DND-41 (cell line): Measurements from ENCODE around the gene P4HB.

Source experiments
- ATAC-seq: fragments of 200-7000 bp; cut with Tn5 transposase; 3 replicates; pipeline ENCODE4 v1.9.1; 2021; ENCODE audit warnings: low read depth; ENCODE audit not compliant: insufficient read depth
- DNase-seq: peaks from one replicate; pipeline ENCODE4 v3.0.0-alpha.2; 2020
- H2AFZ ChIP-seq: 2 replicates; pipeline ENCODE4 v1.6.0; 2012; ENCODE audit warnings: low read depth, low read length
- H3K27ac ChIP-seq: 2 replicates; pipeline ENCODE4 v1.5.1; 2012; ENCODE audit warnings: low read length, inconsistent platforms
- H3K27me3 ChIP-seq: fragments of 200-600 bp; sonication (generic); 2 replicates; pipeline ENCODE4 v1.6.0; 2012; ENCODE audit warnings: low read length, mild to moderate bottlenecking, inconsistent platforms; ENCODE audit not compliant: insufficient read depth, poor library complexity
- H3K36me3 ChIP-seq: 2 replicates; pipeline ENCODE4 v1.5.1; 2012; ENCODE audit warnings: low read length, inconsistent platforms; ENCODE audit not compliant: insufficient read depth
- H3K4me1 ChIP-seq: 2 replicates; pipeline ENCODE4 v1.5.1; 2012; ENCODE audit warnings: mild to moderate bottlenecking, low read length; ENCODE audit not compliant: insufficient read depth
- H3K4me2 ChIP-seq: 2 replicates; pipeline ENCODE4 v1.6.0; 2012; ENCODE audit warnings: mild to moderate bottlenecking, moderate library complexity, low read length, inconsistent platforms; ENCODE audit not compliant: insufficient read depth
- H3K4me3 ChIP-seq, 2 experiments: fragments of 200-600 bp in 1 of 2; shearing (Covaris generic) in 1 of 2; 2 replicates each; pipeline ENCODE4 v1.5.1; 2012 to 2016; ENCODE audit warnings: inconsistent platforms in 2 of 2, low read length in 2 of 2, mild to moderate bottlenecking in 2 of 2, low read depth in 1 of 2, moderate library complexity in 1 of 2
- H3K79me2 ChIP-seq: 2 replicates; pipeline ENCODE4 v1.6.0; 2012; ENCODE audit warnings: low read length, inconsistent platforms; ENCODE audit not compliant: insufficient read depth
- H3K9ac ChIP-seq: 2 replicates; pipeline ENCODE4 v1.6.0; 2012; ENCODE audit warnings: low read depth, mild to moderate bottlenecking, inconsistent platforms, low read length, moderate library complexity
- H3K9me3 ChIP-seq: 2 replicates; pipeline ENCODE4 v1.5.1; 2012; ENCODE audit warnings: low read length, moderate library complexity, mild to moderate bottlenecking, inconsistent platforms; ENCODE audit not compliant: insufficient read depth, severe bottlenecking
- H4K20me1 ChIP-seq: 2 replicates; pipeline ENCODE4 v1.6.0; 2012; ENCODE audit warnings: low read length; ENCODE audit not compliant: insufficient read depth
- EZH2 ChIP-seq: IDR thresholded peaks from 3 replicates; pipeline ENCODE4 v1.6.1; 2012; ENCODE audit warnings: borderline replicate concordance, low read depth, mild to moderate bottlenecking, moderate library complexity, low read length, inconsistent platforms; ENCODE audit not compliant: severe bottlenecking
- TF ChIP-seq, protein P1 (sequence below): IDR thresholded peaks from 2 replicates; pipeline ENCODE4 v1.5.1; 2012; ENCODE audit warnings: borderline replicate concordance, low read length, moderate library complexity, mild to moderate bottlenecking; ENCODE audit not compliant: poor library complexity, severe bottlenecking; ENCODE audit errors: extremely low read depth

P4HB gene

DNA sequence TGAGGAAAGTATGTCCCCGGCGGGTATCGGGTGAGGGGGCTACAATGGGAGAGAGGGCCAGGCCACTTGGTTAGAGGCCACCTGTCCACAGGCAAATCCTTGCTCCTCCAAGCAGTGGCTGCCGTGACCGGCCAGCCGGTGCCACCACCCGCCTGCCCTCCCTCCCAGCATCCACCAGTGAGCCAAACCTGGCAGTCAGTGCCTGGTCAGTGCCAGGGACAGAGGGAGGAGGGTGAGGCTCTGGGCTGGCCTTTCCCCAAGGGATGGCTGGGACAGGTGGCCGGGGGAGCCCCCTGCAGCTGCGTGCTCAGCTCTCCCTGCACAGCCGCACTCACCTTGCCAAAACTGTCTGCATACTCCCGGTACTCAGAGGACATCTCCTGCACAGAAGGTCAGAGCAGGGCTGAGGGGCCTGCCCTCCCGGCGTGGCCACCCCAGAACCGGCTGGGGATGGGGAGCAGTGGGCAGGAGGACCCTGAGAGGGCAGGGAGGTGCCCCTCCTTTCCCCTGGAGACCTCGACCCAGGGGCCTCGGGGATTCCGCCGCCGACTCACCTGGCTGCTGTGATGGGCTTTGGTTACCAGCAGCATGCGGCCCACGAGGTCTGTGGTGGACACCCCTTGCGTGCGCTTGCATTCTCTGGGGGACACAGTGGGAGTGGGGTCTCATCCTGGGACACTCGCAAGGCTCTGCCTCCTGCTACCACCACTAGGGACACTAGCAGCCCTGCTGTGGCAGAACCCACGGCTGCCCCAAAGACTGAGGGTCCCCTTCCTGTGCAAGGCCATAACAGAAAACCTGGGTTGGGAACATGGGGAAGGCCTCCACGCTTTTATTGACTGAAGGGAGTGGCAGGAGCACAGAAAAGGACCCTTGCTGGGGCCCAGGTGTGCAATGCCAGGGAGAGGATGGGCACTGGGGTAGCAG is 47.1 kb upstream of the P4HB start:
- Histone ChIP-seq H4K20me1 (peaks cover 42% of the 10 kb centered on the region), H3K79me2 (peaks cover 21% of the 10 kb centered on the region), H3K4me3 (no peak overlapping the region), H3K4me1 (peaks cover 25% of the 10 kb centered on the region), H3K4me2 (no peak overlapping the region), H3K36me3 (peaks cover 73% of the 10 kb centered on the region), H3K27ac (no peak overlapping the region; the same call in 1 of the 2 replicates), H3K27me3 (no peaks in the 10 kb centered on the region), H3K9me3 (no peaks in the 10 kb centered on the region), H2AFZ (no peak overlapping the region), H3K9ac (no peak overlapping the region)
- no peak for TF ChIP-seq EZH2
- TF ChIP-seq, protein P1, sequence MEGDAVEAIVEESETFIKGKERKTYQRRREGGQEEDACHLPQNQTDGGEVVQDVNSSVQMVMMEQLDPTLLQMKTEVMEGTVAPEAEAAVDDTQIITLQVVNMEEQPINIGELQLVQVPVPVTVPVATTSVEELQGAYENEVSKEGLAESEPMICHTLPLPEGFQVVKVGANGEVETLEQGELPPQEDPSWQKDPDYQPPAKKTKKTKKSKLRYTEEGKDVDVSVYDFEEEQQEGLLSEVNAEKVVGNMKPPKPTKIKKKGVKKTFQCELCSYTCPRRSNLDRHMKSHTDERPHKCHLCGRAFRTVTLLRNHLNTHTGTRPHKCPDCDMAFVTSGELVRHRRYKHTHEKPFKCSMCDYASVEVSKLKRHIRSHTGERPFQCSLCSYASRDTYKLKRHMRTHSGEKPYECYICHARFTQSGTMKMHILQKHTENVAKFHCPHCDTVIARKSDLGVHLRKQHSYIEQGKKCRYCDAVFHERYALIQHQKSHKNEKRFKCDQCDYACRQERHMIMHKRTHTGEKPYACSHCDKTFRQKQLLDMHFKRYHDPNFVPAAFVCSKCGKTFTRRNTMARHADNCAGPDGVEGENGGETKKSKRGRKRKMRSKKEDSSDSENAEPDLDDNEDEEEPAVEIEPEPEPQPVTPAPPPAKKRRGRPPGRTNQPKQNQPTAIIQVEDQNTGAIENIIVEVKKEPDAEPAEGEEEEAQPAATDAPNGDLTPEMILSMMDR = no peak
- ATAC-seq = no peak
- DNase-seq = no peak

DNA sequence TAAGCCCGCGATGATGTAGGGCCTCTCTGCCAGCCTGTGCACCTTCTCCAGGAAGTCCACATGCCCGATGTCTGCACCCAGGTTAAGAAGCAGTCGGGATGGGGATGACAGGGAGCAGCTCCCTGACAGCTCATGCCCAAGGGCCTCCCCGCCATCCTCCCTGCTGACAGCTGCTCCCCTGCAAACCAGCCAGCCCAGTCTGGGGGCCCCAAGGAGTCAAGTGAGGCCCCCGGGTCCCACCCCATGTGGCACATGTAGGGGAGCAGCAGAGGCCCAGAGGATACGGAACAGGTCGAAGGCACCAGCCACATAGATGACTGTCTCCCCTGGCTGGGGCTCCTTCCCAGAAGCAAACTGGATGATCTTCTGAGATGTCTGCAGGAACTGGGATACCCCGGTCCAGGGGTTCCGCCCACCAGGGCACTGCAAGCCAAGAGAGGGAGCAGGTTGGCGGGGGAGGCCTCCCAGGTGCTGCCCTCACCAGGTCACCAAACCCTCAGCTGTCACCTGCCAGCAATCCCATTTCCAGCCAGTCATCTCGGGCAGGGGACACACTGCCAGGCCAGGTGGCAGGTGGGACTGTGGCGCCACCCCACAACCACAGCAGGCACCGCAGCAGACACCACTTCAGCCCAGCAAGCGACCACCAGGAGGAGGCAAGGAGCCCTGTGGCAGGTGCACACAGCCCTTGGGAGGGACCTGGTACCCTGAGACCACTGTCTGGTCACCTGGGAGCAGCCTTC is 46.3 kb upstream of the P4HB start:
- Histone ChIP-seq H3K9me3 (no peaks in the 10 kb centered on the region), H4K20me1 (peaks cover 35% of the 10 kb centered on the region), H3K4me3 (no peak overlapping the region), H3K27me3 (no peaks in the 10 kb centered on the region), H3K4me2 (no peak overlapping the region), H3K9ac (no peak overlapping the region), H3K27ac (no peak overlapping the region), H2AFZ (no peak overlapping the region), H3K79me2 (peaks cover 21% of the 10 kb centered on the region), H3K36me3 (peaks cover 64% of the 10 kb centered on the region), H3K4me1 (peaks cover 21% of the 10 kb centered on the region)
- TF ChIP-seq, protein P1 = peak; percentile 34
- no peak for TF ChIP-seq EZH2
- DNase-seq (no peak), ATAC-seq (no peak)

- H3K27ac ChIP-seq = no peak overlapping the region
- no peak overlapping the region for H2AFZ ChIP-seq
- no peak overlapping the region for H3K4me3 ChIP-seq
- no peaks in the 10 kb centered on the region for H3K27me3 ChIP-seq
- peaks cover 68% of the 10 kb centered on the region for H3K36me3 ChIP-seq
- H3K9ac ChIP-seq = no peak overlapping the region
- TF ChIP-seq, protein P1 = no peak
- no peak for TF ChIP-seq EZH2
- H3K9me3 ChIP-seq = no peaks in the 10 kb centered on the region
- peaks cover 34% of the 10 kb centered on the region for H4K20me1 ChIP-seq
- no peak overlapping the region for H3K4me2 ChIP-seq
- DNase-seq (no peak), ATAC-seq (no peak)
- peaks cover 19% of the 10 kb centered on the region for H3K4me1 ChIP-seq
- peaks cover 21% of the 10 kb centered on the region for H3K79me2 ChIP-seq
These were observed 45.7 kb upstream of the P4HB start for GRCh38 chr17:81905993-81906392.
